Endothelial cell of hepatic sinusoid (primary cell): ENCODE data around the gene SNAPC2.
"Not testable (repeated sequence)": the region's sequence is repeated elsewhere in the genome, so short reads cannot be mapped to it uniquely, and the experiment has no call there.

Source experiments
- in situ Hi-C: cut with HindIII; loops from 2 replicates; pipeline ENCODE4 v1.10.0; 2017; ENCODE audit warnings: low sequenced_read_pairs

SNAPC2 gene

DNA sequence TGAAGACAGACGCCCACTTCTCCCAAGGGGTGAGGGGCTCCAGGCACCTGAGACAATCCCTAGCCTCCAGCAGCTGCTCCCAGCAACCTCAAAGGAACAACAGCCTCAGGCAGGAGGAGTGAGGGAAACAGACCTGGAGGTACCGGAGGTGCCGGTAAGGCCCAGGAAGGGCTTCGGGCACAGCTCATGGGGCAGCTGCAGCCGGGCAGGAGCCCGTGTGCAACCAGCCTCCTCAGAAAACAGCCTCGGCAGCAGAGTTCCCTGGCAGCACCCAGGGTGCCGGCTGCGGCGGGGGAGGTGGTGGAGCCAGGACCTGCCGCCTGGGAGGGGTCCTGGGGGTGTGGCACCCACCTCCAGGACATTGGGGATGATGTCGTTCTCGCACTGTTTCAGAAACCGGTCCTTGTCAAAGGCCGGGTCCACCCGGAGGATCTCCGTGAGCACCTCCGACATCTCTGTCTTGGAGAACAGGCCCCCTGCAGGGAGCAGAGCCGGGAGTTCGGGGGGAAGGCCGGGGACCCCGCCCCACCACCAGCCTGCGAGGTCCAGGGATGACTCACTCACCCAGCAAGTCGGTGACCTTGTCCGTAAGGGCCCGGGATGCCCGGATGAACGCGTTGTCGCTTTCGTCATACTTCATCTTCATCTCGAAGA is 12.3 kb downstream of the SNAPC2 start:
- in situ Hi-C loops = no loop called here

DNA sequence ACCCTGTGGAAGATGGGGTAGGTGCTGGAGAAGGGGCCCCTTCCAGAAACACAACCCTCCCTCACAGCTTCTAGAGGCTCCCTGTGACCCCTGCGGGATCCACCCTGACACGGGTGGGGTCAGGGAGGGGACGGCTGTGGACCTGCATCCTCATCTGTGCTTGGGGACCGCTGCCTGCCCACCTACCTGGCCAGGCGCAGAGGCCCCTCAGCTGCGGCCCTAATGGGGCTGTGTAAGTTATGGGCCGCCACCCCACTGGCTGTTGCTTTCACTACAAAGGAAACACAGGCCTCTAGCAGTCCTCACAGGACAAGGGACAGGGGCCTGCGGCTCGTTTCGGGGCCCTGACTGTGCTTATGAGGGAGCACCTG is 12.8 kb downstream of the SNAPC2 start:
- in situ Hi-C loops = no loop called here

DNA sequence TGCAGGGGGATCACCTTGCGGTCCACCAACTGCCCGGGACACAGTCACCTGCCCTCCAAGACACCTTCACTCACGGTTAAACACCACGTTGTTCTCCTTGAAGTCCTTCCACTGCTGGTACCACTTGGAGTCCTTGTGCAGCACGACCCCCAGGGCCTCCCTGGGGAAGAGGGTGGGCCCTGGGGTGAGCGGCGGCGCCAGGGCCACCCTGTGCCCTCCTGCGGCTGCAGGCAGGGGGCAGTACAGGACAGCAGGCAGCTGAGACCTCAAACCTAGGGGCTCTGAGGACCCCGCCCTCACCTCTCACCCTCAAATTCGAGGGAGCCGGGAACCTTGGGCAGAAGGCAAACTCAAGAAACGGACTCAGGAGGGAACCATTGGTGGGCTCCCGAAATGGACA is 13.3 kb downstream of the SNAPC2 start:
- in situ Hi-C loops = no loop called here

GRCh38 chr19:7933828-7934725 is 13.9 kb downstream of the SNAPC2 start:
- in situ Hi-C loops = no loop called here

GRCh38 chr19:7934766-7935165 is 14.6 kb downstream of the SNAPC2 start:
- in situ Hi-C loops = no loop called here

DNA sequence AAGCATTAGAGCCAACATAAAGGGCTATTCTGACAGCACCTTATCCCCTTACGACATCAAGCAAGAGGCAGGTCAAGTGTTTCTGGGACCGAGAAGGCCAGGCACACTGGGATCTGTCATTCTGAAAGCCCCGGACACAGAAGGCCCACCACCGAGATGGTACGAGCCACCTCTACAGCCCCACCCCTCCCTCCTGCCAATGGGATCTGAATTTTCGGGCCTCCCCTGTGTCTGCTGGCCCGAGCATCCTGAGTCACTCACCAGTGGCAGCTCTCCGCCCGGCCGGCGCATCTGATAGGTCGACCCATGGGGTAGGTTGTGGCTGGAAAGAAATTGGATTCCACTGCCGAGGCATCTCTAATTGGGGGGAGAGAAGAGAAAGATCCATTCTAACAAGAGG is 20.7 kb downstream of the SNAPC2 start:
- in situ Hi-C loops = loop anchor here (5.0 kb wide), 1 partner anchor 56 kb away; no protein-coding TSS in a partner anchor

GRCh38 chr19:7941895-7942596 is 21.9 kb downstream of the SNAPC2 start:
- in situ Hi-C loops = loop anchor here (5.0 kb wide), 1 partner anchor 55 kb away; no protein-coding TSS in a partner anchor

GRCh38 chr19:7942981-7943443 is 22.9 kb downstream of the SNAPC2 start:
- in situ Hi-C loops = loop anchor here (5.0 kb wide), 1 partner anchor 54 kb away; no protein-coding TSS in a partner anchor

DNA sequence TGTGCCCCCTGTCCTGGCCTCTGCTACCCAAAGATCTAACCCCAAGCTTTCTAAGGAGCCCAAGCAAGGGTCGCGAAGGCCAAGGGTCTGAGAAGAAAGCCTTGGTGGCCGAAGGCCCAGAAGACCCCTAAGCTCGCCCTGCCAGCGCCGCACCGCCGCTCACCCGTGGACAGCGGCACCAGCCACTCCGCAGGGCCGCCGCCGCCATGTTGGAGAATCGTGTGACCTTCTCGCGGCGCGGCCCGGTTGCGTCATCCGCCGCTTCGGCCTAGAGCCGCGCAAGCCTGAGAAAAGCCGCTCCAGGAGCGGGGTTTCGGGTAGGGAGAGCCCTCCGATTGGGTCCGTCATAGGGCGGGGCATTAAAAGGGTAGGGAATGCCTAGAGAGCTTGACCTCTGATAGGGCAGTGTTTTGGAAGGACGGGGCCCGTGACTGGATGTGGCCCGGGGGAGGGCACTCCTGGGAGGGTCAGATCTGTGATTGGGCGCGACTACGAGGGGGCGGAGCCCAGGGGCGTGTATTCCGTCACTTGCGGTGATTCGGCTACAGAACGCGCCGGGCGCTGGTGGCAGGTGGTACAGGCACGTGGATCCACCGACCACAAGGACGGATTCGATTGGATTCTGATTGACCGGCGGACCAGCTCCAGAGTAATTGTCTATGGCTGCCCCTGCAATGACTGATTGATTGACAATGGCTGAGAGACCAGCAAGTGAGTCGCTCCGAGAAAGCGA is 23.5 kb downstream of the SNAPC2 start, which contains the start of gene TIMM44:
TIMM44 (minus strand) TSS at position 223 of the 733 bp plus-strand sequence; CDS start at position 208, 15 bp downstream.
- in situ Hi-C loops = loop anchor here (5.0 kb wide), 1 partner anchor 54 kb away; no protein-coding TSS in a partner anchor

DNA sequence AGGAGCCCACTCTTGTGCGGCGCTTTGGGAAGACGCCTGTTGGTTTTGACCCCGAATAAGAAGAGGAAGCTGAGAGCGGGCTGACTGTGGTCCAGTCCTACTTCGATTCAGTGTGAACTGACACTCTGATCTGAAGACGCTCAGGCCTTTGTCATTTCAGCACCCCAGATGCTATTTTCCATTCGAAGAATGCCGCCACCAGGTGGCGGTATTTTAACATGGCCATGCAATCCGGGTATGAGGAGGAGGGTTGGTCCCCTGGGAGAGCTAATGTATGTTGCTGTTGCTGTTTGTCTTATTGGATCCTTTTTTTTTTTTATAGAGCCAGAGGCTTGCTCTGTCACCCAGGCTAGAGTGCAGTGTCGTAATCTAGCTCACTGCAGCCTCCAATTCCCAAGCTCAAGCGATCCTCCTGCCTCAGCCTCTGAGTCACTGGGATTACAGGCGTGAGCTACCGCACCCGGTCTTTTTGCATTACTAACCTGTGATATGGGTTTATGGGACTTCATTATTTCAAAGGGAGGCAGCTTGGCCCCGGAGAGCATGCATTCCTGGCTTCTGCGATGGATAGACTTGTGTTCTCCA is 24.1 kb downstream of the SNAPC2 start:
- in situ Hi-C loops = loop anchor here (5.0 kb wide), 1 partner anchor 53 kb away; no protein-coding TSS in a partner anchor

GRCh38 chr19:7947939-7948338 is 27.8 kb downstream of the SNAPC2 start:
- in situ Hi-C loops = no loop called here

DNA sequence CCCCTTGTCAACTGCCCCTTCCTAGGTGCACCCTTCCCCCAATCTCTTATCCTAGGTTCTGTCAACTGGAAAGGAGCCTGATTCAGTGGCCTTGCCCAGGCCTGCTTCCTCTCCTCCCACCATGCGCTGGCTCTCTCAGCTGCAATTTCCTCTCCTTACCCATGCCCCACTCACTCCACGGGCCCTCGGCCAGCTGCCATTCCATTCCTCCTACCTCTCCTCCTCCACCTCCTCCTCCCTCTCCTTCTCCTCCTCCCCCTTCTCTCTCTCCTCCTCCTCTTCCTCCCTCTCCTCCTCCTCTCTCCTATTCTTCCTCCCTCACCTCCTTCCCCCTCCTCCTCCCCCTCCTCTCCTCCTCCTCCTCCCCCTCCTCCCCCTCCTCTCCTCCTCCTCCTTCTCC is 32.9 kb downstream of the SNAPC2 start:
- in situ Hi-C loops = no loop called here

GRCh38 chr19:7953576-7953975 is 33.4 kb downstream of the SNAPC2 start:
- in situ Hi-C loops = no loop called here

- in situ Hi-C loops = no loop called here
Observed at GRCh38 chr19:7955696-7956095, 35.6 kb downstream of the SNAPC2 start.

- in situ Hi-C loops = no loop called here
Observed at GRCh38 chr19:7959211-7959610, 39.1 kb downstream of the SNAPC2 start.

DNA sequence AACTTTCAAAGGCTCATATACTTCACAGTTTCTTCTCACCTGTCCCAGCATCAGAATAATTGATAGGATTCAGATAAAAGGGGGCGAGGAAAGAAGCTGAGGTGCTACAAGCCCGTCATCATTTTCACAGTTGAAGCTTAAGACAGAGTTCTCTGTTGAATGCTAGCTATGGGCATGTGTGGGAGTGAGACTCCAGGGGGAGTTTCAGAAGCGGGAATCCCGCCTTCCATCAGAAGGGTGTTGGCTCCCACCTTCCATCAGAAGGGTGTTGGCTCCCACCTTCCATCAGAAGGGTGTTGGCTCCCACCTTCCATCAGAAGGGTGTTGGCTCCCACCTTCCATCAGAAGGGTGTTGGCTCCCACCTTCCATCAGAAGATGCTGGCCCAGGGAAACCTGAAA is 40.9 kb downstream of the SNAPC2 start:
- in situ Hi-C loops = not testable (repeated sequence)

GRCh38 chr19:7961920-7962626 is 41.9 kb downstream of the SNAPC2 start:
- in situ Hi-C loops = no loop called here

- in situ Hi-C loops = no loop called here
Observed at GRCh38 chr19:7962644-7963268, 42.6 kb downstream of the SNAPC2 start.

GRCh38 chr19:7963566-7963965 is 43.4 kb downstream of the SNAPC2 start:
- in situ Hi-C loops = no loop called here
